ENCODE results near the gene RRN3. TPM values are rescaled to one million over a fixed set of nuclear protein-coding genes. Genes with fewer than 3 reads are reported as not detected.
"Not testable (repeated sequence)": the region's sequence is repeated elsewhere in the genome, so short reads cannot be mapped to it uniquely, and the experiment has no call there.

RRN3 gene
- total and polyA plus RNA-seq, 4 experiments from 2014 or later, result 22.9 to 48.8 (median 38.8) TPM

- CTCF ChIA-PET (ENCODE audit: partially characterized antibody); H3K27me3 Mint-ChIP-seq: not testable (repeated sequence)
Measured at GRCh38 chr16:15028801-15029698, 65.0 kb downstream of the RRN3 start.

GRCh38 chr16:15028345-15028715 is 65.7 kb downstream of the RRN3 start:
- DNase-seq; H3K4me3 ChIP-seq (ENCODE audit: low read length in 2 of 2); POLR2A ChIA-PET (ENCODE audit: partially characterized antibody); H3K9me3 ChIP-seq (ENCODE audit: control insufficient read depth in 1 of 2, low read length in 2 of 2); intact Hi-C loops (cut with micrococcal nuclease); H3K27ac ChIP-seq (ENCODE audit: low read depth, low read length); H3K27me3 ChIP-seq (ENCODE audit: insufficient read depth, low read length); H3K9me3 Mint-ChIP-seq; CTCF ChIA-PET (ENCODE audit: partially characterized antibody); H3K27me3 Mint-ChIP-seq: not testable (repeated sequence)
- Histone ChIP-seq H3K36me3 (ENCODE audit: insufficient read depth, low read length) (peaks cover 28% of the 10 kb centered on the region), H3K4me1 (ENCODE audit: insufficient read depth, low read length) (peaks cover 20% of the 10 kb centered on the region)
- Mint-ChIP-seq H3K36me3 (peaks cover 48 to 65% of the 10 kb centered on the region in 2 donors), H3K4me1 (peaks cover 10 to 35% (median 24%) of the 10 kb centered on the region in 4 donors), H3K27ac (peak overlapping the region in 2 of 7 donors; percentile 38 to 76), H3K4me3 (peak overlapping the region in 1 of 8 donors; percentile 56)

More at GRCh38 chr16:15028801-15029698, 65.0 kb downstream of the RRN3 start:
- Histone ChIP-seq H3K36me3 (ENCODE audit: insufficient read depth, low read length) (peaks cover 29% of the 10 kb centered on the region), H3K4me1 (ENCODE audit: insufficient read depth, low read length) (peaks cover 20% of the 10 kb centered on the region)
- H3K4me3 Mint-ChIP-seq; H3K27ac ChIP-seq (ENCODE audit: low read depth, low read length); H3K9me3 Mint-ChIP-seq; DNase-seq; H3K27me3 ChIP-seq (ENCODE audit: insufficient read depth, low read length); POLR2A ChIA-PET (ENCODE audit: partially characterized antibody); H3K4me3 ChIP-seq (ENCODE audit: low read length in 2 of 2); intact Hi-C loops (cut with micrococcal nuclease); H3K9me3 ChIP-seq (ENCODE audit: control insufficient read depth in 1 of 2, low read length in 2 of 2): not testable (repeated sequence)
- Mint-ChIP-seq H3K4me1 (peaks cover 10 to 35% (median 24%) of the 10 kb centered on the region in 4 donors), H3K27ac (peak overlapping the region in 4 of 7 donors; percentile 2 to 75 (median 54)), H3K36me3 (peaks cover 55 to 69% of the 10 kb centered on the region in 2 donors)

DNA sequence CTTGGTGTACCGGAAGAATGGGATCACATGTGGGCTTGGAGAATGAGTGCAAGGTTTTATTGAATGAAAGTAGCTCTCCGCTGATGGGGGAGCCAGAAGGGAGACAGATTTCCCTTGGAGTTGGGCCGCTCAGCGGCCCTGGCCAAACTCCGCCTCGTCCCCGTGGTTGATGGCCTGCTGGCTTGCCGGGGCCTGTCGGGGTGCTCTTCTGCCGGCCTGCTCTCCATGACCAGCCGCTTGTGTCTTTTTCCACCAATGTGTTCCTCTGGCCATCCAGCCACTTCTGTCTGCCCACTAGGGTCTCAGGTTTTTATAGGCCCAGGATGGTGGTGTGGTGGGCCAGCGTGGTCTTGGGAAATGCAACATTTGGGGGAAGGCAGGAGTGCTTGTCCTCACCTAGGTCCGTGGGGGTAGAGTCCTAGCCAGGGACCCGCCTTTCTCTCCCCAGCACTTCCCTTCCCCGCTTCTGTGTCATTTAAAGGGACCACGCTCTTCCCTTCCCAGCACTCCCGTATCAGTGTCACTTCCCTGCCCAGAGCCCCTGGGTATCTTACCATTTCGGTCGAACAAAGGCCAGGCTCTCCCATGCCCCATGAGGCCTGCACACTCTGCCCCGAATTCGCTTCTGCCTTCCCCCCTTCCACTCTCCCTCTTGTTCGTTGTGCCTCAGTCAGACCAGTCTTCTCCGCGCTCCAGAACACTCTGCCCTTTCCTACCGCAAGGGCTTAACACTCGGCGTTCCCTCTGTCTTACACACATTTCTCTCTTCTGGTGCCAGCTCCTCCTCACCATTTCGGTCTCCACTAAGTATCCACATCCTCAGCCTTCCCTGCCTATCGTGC is 66.3 kb downstream of the RRN3 start:
- H3K27me3 ChIP-seq (ENCODE audit: insufficient read depth, low read length); POLR2A ChIA-PET (ENCODE audit: partially characterized antibody); H3K27ac ChIP-seq (ENCODE audit: low read depth, low read length); H3K4me3 ChIP-seq (ENCODE audit: low read length in 2 of 2); H3K27me3 Mint-ChIP-seq; intact Hi-C loops (cut with micrococcal nuclease); CTCF ChIA-PET (ENCODE audit: partially characterized antibody); H3K9me3 Mint-ChIP-seq; H3K9me3 ChIP-seq (ENCODE audit: control insufficient read depth in 1 of 2, low read length in 2 of 2); DNase-seq: not testable (repeated sequence)
- Mint-ChIP-seq H3K27ac (peak overlapping the region in 3 of 7 donors; percentile 23 to 76 (median 38)), H3K4me3 (peak overlapping the region in 1 of 8 donors; percentile 56), H3K36me3 (peaks cover 42 to 63% of the 10 kb centered on the region in 2 donors), H3K4me1 (peaks cover 10 to 35% (median 24%) of the 10 kb centered on the region in 4 donors)
- peaks cover 27% of the 10 kb centered on the region for H3K36me3 ChIP-seq (ENCODE audit: insufficient read depth, low read length)
- peaks cover 20% of the 10 kb centered on the region for H3K4me1 ChIP-seq (ENCODE audit: insufficient read depth, low read length)

DNA sequence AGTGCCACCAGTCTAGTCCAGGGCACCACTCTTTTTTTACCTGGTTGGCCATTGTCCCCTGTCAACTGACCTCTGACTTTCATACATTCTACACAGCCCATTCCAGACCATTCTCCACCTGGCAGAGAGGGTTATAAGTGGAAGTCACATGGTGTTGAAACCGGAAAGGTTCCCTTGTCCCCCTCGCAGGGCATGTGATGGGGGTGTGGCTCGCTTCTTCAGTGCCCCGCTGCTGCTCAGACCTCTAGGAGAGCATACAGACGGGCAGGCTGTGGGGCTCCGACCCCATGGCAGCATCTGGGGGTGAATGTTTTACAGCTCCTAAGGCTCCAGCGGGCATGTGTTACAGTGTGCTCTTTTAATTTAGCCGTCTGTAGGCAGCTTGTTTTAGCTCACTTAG is 67.0 kb downstream of the RRN3 start:
- POLR2A ChIA-PET (ENCODE audit: partially characterized antibody); H3K27me3 Mint-ChIP-seq; CTCF ChIA-PET (ENCODE audit: partially characterized antibody); intact Hi-C loops (cut with micrococcal nuclease); H3K4me3 ChIP-seq (ENCODE audit: low read length in 2 of 2); H3K9me3 ChIP-seq (ENCODE audit: control insufficient read depth in 1 of 2, low read length in 2 of 2); H3K9me3 Mint-ChIP-seq; DNase-seq; H3K27me3 ChIP-seq (ENCODE audit: insufficient read depth, low read length); H3K4me3 Mint-ChIP-seq; H3K27ac ChIP-seq (ENCODE audit: low read depth, low read length): not testable (repeated sequence)
- peaks cover 39 to 64% of the 10 kb centered on the region in 2 donors for H3K36me3 Mint-ChIP-seq
- Histone ChIP-seq H3K4me1 (ENCODE audit: insufficient read depth, low read length) (peaks cover 17% of the 10 kb centered on the region), H3K36me3 (ENCODE audit: insufficient read depth, low read length) (peaks cover 21% of the 10 kb centered on the region)
- H3K27ac Mint-ChIP-seq, result peak overlapping the region in 2 of 7 donors; percentile 72 to 79
- H3K4me1 Mint-ChIP-seq, result peaks cover 9 to 33% (median 22%) of the 10 kb centered on the region in 4 donors

- H3K9me3 ChIP-seq (ENCODE audit: control insufficient read depth in 1 of 2, low read length in 2 of 2); H3K4me3 ChIP-seq (ENCODE audit: low read length in 2 of 2); H3K4me3 Mint-ChIP-seq; POLR2A ChIA-PET (ENCODE audit: partially characterized antibody); CTCF ChIA-PET (ENCODE audit: partially characterized antibody); H3K27me3 Mint-ChIP-seq; H3K9me3 Mint-ChIP-seq; DNase-seq; H3K27me3 ChIP-seq (ENCODE audit: insufficient read depth, low read length); H3K27ac ChIP-seq (ENCODE audit: low read depth, low read length); intact Hi-C loops (cut with micrococcal nuclease): not testable (repeated sequence)
- Mint-ChIP-seq H3K4me1 (peaks cover 10 to 29% (median 18%) of the 10 kb centered on the region in 4 donors), H3K36me3 (peaks cover 34 to 61% of the 10 kb centered on the region in 2 donors), H3K27ac (peak overlapping the region in 6 of 7 donors; percentile 38 to 87 (median 68))
- peaks cover 10% of the 10 kb centered on the region for H3K36me3 ChIP-seq (ENCODE audit: insufficient read depth, low read length)
- H3K4me1 ChIP-seq (ENCODE audit: insufficient read depth, low read length), result peaks cover 12% of the 10 kb centered on the region
Measured at GRCh38 chr16:15025234-15025951, 68.7 kb downstream of the RRN3 start.

GRCh38 chr16:15024858-15025199 is 69.2 kb downstream of the RRN3 start:
- intact Hi-C loops (cut with micrococcal nuclease), result loop anchor here (5.0 kb wide), 1 partner anchor 53 kb away; no protein-coding TSS in a partner anchor
- H3K9me3 ChIP-seq (ENCODE audit: control insufficient read depth in 1 of 2, low read length in 2 of 2); H3K27me3 Mint-ChIP-seq; H3K4me3 ChIP-seq (ENCODE audit: low read length in 2 of 2); H3K27ac ChIP-seq (ENCODE audit: low read depth, low read length); DNase-seq; POLR2A ChIA-PET (ENCODE audit: partially characterized antibody); H3K27me3 ChIP-seq (ENCODE audit: insufficient read depth, low read length); H3K9me3 Mint-ChIP-seq; CTCF ChIA-PET (ENCODE audit: partially characterized antibody); H3K4me3 Mint-ChIP-seq: not testable (repeated sequence)
- Mint-ChIP-seq H3K4me1 (peaks cover 10 to 29% (median 18%) of the 10 kb centered on the region in 4 donors), H3K36me3 (peaks cover 34 to 61% of the 10 kb centered on the region in 2 donors), H3K27ac (peak overlapping the region in 6 of 7 donors; percentile 31 to 87 (median 68))
- peaks cover 10% of the 10 kb centered on the region for H3K36me3 ChIP-seq (ENCODE audit: insufficient read depth, low read length)
- H3K4me1 ChIP-seq (ENCODE audit: insufficient read depth, low read length), result peaks cover 12% of the 10 kb centered on the region

Data from CD4-positive, alpha-beta memory T cell (primary cell).